Measurements from ENCODE around the gene KRTAP10-7.

The KRTAP10-7 gene

GRCh38 chr21:44647222-44647552 is 46.8 kb downstream of the KRTAP10-7 start:
- in situ Hi-C loops (cut with HindIII; ENCODE audit: low sequenced_read_pairs) = loop anchor here (5.0 kb wide), 1 partner anchor 45 kb away; no protein-coding TSS in a partner anchor
- no peak for TF ChIP-seq CTCF (IDR thresholded peaks at IDR 0.05; ENCODE audit: low read depth, low read length, missing control alignments)
- DNase-seq (ENCODE audit: low read depth) = no peak
- no peak overlapping the region for H3K4me3 ChIP-seq (ENCODE audit: low read depth, low read length)

- no peak for TF ChIP-seq CTCF (IDR thresholded peaks at IDR 0.05; ENCODE audit: low read depth, low read length, missing control alignments)
- DNase-seq (ENCODE audit: low read depth) = no peak
- H3K4me3 ChIP-seq (ENCODE audit: low read depth, low read length) = no peak overlapping the region
- in situ Hi-C loops (cut with HindIII; ENCODE audit: low sequenced_read_pairs) = loop anchor here (5.0 kb wide), 1 partner anchor 44 kb away; no protein-coding TSS in a partner anchor
Measured at GRCh38 chr21:44648557-44649311, 48.3 kb downstream of the KRTAP10-7 start.

- no peak for DNase-seq (ENCODE audit: low read depth)
- no peak overlapping the region for H3K4me3 ChIP-seq (ENCODE audit: low read depth, low read length)
- in situ Hi-C loops (cut with HindIII; ENCODE audit: low sequenced_read_pairs) = loop anchor here (5.0 kb wide), 1 partner anchor 43 kb away; no protein-coding TSS in a partner anchor
- no peak for TF ChIP-seq CTCF (IDR thresholded peaks at IDR 0.05; ENCODE audit: low read depth, low read length, missing control alignments)
Measured at GRCh38 chr21:44649521-44650100, 49.2 kb downstream of the KRTAP10-7 start.

GRCh38 chr21:44650265-44650972 is 50.0 kb downstream of the KRTAP10-7 start:
- no peak for DNase-seq (ENCODE audit: low read depth)
- no peak for TF ChIP-seq CTCF (IDR thresholded peaks at IDR 0.05; ENCODE audit: low read depth, low read length, missing control alignments)
- in situ Hi-C loops (cut with HindIII; ENCODE audit: low sequenced_read_pairs) = no loop called here
- no peak overlapping the region for H3K4me3 ChIP-seq (ENCODE audit: low read depth, low read length)

- in situ Hi-C loops (cut with HindIII; ENCODE audit: low sequenced_read_pairs) = no loop called here
- no peak for TF ChIP-seq CTCF (IDR thresholded peaks at IDR 0.05; ENCODE audit: low read depth, low read length, missing control alignments)
Measured at GRCh38 chr21:44650973-44651675, 50.7 kb downstream of the KRTAP10-7 start.

More at GRCh38 chr21:44650973-44651675, 50.7 kb downstream of the KRTAP10-7 start:
- no peak for DNase-seq (ENCODE audit: low read depth)
- H3K4me3 ChIP-seq (ENCODE audit: low read depth, low read length) = no peak overlapping the region

Data from astrocyte of the cerebellum (primary cell).